GM21528 (cell line): ENCODE measurements around the gene PNPLA6.

Experiments used
- ATAC-seq: cut with Tn5 transposase; IDR thresholded peaks from one replicate; pipeline ENCODE4 v1.9.1; 2021; ENCODE audit warnings: mild to moderate bottlenecking, moderate library complexity; ENCODE audit not compliant: unreplicated experiment, low FRiP score

The PNPLA6 gene

DNA sequence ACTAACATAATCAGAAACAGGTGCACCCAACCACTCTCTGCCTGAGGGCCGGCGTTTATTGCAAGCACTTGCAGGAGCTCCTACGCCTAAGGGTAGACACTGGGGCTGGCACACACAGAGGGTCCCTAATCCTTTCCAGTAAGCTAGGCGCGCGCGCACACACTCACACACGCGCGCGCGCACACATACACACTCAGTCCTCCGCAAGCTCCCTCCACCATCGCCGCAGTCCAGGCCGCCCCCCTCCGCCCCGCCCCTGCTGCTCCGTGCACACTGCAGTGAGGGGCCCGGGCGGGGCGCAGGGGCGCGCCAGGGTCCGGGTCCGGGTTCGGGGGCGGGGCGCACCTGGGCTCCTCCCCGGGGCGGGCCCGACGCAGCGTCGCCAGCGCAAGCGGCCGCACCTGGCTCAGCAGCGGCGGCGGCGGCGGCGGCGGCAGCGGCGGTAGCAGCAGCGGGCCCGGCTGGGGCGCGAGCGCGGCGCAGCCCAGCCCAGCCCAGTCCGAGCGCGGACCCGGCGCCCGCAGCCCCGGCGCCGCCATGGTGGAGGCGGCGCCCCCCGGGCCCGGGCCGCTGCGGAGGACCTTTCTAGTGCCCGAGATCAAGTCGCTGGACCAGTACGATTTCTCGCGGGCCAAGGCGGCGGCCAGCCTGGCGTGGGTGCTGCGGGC, 60.1 kb downstream of the PNPLA6 start, which contains the start of gene CAMSAP3:
Gene CAMSAP3, plus strand, starts transcription at position 398 of the 668 bp plus-strand sequence. Its CDS starts 140 bp downstream, at position 538.
- ATAC-seq = no peak

DNA sequence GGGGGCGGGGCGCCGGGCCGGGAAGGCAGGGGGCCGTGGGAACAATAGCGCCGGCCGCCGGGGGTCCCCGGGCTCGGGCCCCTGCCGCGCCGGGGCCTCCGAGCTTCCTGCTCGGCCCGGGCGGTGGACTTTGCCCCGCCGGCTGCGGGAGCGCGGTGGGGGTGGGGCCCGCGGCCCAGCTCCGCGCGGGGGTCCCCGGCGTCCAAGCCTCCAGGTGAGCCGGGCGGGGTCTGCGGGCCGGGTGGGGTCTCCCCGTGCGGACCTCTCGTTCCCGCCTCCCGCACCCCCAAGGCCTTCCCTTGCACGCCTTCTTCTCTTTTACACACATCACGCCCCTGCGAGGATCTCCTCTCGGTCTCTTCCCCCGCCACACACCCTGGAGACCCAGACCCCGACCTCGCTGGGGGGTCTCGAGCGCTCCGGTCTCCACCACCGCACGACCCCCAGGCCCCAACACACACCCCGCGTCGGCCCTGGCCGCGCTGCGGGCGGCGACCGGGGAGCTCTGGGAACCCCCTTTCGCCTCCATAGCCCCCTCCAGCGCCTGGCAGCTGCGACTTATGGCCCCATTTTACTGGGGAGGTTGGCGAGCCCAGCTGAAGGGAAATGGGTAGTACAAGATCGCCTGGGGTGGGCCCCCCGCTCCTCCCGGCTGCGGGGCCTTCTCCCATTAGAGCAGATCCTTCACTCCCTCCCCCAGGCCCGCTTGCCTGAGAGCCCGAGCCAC, 60.9 kb downstream of the PNPLA6 start:
- no peak for ATAC-seq

- no peak for ATAC-seq
Measured at GRCh38 chr19:7597689-7598088, 62.2 kb downstream of the PNPLA6 start.

- no peak for ATAC-seq
Measured at GRCh38 chr19:7598180-7598579, 62.7 kb downstream of the PNPLA6 start.

- no peak for ATAC-seq
Measured at GRCh38 chr19:7600721-7601120, 65.2 kb downstream of the PNPLA6 start.

- ATAC-seq = no peak
Measured at GRCh38 chr19:7602240-7602934, 66.9 kb downstream of the PNPLA6 start.

GRCh38 chr19:7602935-7603497, 67.5 kb downstream of the PNPLA6 start:
- no peak for ATAC-seq

GRCh38 chr19:7603919-7604318, 68.4 kb downstream of the PNPLA6 start:
- ATAC-seq = no peak

DNA sequence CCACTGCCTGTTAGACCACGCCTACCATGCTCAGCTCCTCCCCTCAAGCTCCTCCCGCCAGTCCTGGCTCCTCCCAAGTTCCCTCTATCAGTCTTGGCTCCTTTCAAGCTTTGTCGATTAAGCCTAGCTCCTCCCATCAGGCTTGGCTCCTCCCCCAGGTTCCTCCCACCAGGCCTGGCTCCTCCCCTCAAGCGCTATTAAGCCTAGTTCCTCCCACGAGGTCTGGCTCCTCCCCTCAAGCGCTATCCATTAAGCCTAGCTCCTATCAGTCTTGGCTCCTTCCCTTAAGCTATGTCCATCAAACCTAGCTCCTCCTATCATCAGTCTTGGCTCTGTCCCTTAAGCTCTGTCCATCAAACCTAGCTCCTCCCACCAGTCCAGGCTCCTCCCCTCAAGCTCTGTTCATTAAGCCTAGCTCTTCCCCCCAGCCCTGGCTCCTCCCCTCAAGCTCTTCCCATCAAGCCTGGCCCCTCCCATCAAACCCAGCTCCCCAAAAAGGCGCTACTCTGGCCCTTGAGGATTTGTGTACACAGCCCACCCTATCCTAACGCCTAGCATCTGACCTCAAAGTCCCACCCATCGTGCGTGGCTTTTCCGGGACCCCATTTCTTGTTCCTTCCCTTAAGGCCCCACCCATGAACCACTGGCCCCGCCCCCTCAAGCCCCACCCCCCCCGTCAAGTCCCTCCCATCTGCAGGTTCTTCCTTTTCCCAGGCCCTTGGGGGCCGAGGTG, 70.1 kb downstream of the PNPLA6 start:
- ATAC-seq = no peak

DNA sequence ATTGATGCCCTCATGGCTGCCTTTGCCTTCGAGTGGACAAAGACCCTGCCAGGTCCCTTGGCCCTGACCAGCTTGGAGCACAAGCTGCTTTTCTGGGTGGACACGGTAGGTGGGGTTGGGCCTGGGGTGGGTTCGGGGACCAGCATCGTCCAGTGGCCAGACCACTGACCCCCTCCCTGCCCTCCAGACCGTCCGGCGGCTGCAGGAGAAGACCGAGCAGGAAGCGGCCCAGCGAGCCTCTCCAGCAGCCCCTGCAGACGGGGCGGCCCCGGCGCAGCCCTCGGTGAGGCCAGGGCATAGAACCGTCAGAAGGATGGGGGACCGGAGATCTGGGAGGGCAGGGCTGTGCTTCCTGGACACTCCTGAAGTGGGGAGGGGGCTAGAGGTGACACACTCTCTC, 70.8 kb downstream of the PNPLA6 start:
- no peak for ATAC-seq

GRCh38 chr19:7607212-7607873, 71.8 kb downstream of the PNPLA6 start:
- ATAC-seq = no peak

DNA sequence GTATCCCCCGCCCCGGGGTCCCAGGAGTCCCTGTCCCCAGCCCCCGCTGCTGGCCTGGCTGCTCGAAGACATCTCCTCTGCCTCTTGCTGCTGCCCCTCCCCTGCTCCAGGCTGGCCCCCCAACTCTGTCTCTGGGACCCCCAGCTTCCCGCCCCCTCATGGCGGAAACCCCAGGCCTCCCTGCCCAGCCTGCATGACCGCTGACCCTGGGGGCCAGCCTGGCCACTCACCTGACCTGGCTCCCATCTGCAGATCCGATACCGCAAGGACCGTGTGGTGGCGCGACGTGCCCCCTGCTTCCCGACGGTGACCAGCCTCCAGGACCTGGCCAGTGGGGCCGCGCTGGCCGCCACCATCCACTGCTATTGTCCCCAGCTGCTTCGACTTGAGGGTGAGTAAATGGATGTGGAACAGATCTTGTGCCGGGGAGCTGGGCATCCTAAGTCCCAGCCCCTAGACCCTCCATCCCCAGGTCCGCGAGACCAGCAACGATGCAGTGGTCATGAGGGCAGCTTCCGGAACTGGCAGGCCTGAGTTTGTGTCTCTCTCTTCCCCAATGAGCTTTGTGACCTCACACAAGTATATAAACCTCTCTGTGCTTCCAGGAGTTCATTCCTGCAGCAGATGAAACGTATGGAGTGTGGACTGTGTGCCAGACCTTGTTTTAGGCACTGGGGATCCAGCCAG, 72.5 kb downstream of the PNPLA6 start:
- ATAC-seq = no peak

- no peak for ATAC-seq
Measured at GRCh38 chr19:7610491-7611240, 75.1 kb downstream of the PNPLA6 start.
